PC-3 (cell line): ENCODE results near the gene EDN3.

Experiments
- EZH2 ChIP-seq: fragments of 300-600 bp; sonication (generic); IDR thresholded peaks from one replicate; pipeline ENCODE4 v1.6.1; 2017; ENCODE audit warnings: antibody characterized with exemption, mild to moderate bottlenecking, low read length; ENCODE audit not compliant: unreplicated experiment
- EZH2phosphoT487 ChIP-seq: fragments of 300-600 bp; sonication (generic); IDR thresholded peaks from 2 replicates; pipeline ENCODE4 v1.6.1; 2018; ENCODE audit warnings: mild to moderate bottlenecking, antibody characterized with exemption, low read length, borderline replicate concordance
- TF ChIP-seq, protein P1 (sequence below): fragments of 300-600 bp; sonication (generic); conservative IDR thresholded peaks from 2 replicates; pipeline ENCODE4 v1.5.1; 2017; ENCODE audit warnings: antibody characterized with exemption, low read depth, mild to moderate bottlenecking, low read length

DNA sequence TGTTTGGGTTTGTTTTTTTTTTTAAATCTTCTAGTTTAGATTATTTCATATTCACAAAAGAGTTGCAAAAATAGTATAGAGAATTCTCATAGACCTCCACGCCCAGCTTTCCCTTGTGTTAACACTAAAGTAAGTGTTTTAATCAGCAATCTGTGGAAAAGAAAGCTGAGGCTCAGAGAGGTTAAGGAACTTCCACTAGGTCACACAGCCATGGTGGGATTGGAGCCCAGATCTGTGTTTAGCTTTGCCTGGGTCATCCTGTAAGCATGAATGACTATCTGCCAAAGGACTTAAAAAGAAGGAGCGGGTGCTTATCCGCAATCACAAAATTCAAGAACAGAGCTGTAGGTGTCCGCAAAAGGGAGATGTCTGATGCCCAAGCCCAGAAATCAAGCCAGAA, 60.5 kb downstream of the EDN3 start:
- TF ChIP-seq EZH2phosphoT487 (no peak), EZH2 (no peak)
- TF ChIP-seq, protein P1, sequence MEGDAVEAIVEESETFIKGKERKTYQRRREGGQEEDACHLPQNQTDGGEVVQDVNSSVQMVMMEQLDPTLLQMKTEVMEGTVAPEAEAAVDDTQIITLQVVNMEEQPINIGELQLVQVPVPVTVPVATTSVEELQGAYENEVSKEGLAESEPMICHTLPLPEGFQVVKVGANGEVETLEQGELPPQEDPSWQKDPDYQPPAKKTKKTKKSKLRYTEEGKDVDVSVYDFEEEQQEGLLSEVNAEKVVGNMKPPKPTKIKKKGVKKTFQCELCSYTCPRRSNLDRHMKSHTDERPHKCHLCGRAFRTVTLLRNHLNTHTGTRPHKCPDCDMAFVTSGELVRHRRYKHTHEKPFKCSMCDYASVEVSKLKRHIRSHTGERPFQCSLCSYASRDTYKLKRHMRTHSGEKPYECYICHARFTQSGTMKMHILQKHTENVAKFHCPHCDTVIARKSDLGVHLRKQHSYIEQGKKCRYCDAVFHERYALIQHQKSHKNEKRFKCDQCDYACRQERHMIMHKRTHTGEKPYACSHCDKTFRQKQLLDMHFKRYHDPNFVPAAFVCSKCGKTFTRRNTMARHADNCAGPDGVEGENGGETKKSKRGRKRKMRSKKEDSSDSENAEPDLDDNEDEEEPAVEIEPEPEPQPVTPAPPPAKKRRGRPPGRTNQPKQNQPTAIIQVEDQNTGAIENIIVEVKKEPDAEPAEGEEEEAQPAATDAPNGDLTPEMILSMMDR: no peak
